ENCODE results near the gene XPO6.

GRCh38 chr16:28057949-28058348, 153.8 kb downstream of the XPO6 start:
- TF ChIP-seq NFIC (IDR thresholded peaks at IDR 0.05; ENCODE audit: borderline replicate concordance), result no peak
- TF ChIP-seq POLR2AphosphoS5 (IDR thresholded peaks at IDR 0.05; ENCODE audit: low read depth, low read length), result no peak
- no peak for TF ChIP-seq CTCF (IDR thresholded peaks at IDR 0.05)
- no peak for TF ChIP-seq SIN3A (IDR thresholded peaks at IDR 0.05; ENCODE audit: borderline replicate concordance, low read depth, low read length)
- no peak for TF ChIP-seq RCOR1 (IDR thresholded peaks at IDR 0.05; ENCODE audit: low read length)
- TF ChIP-seq RAD21 (IDR thresholded peaks at IDR 0.05; ENCODE audit: low read length), result no peak
- TF ChIP-seq TAF1 (IDR thresholded peaks at IDR 0.05; ENCODE audit: borderline replicate concordance, low read depth, low read length), result no peak
- TF ChIP-seq RFX5 (IDR thresholded peaks at IDR 0.05; ENCODE audit: low read length), result no peak
- no peak for TF ChIP-seq ELF1 (IDR thresholded peaks at IDR 0.05)
- no peak for TF ChIP-seq MXI1 (IDR thresholded peaks at IDR 0.05; ENCODE audit: low read depth, low read length)
